Stimulated activated memory B cell treated with anti-CD40 and anti-IgM and Interleukin-4, amounts not matched to agents 10 μg/mL and 1 μg/mL and 100 μg/mL, for 72 hours (primary cell): Measurements from ENCODE around the gene FKBP15.

Experiments used
- ATAC-seq: fragments of 150-1000 bp; cut with Tn5 transposase; 2 replicates; pipeline ENCODE4 v1.10.0; 2021
- H3K27ac Mint-ChIP-seq: one replicate; pipeline ENCODE4 v1.8.0; 2022; ENCODE audit warnings: mild to moderate bottlenecking, mixed read lengths
- H3K27me3 Mint-ChIP-seq: one replicate; pipeline ENCODE4 v1.8.0; 2022; ENCODE audit warnings: mixed read lengths
- H3K36me3 Mint-ChIP-seq: one replicate; pipeline ENCODE4 v1.8.0; 2022; ENCODE audit warnings: mixed read lengths
- H3K4me1 Mint-ChIP-seq: one replicate; pipeline ENCODE4 v1.8.0; 2022; ENCODE audit warnings: mixed read lengths
- H3K4me3 Mint-ChIP-seq: one replicate; pipeline ENCODE4 v1.8.0; 2022; ENCODE audit warnings: mild to moderate bottlenecking, moderate library complexity, mixed read lengths
- H3K9me3 Mint-ChIP-seq: one replicate; pipeline ENCODE4 v1.8.0; 2022; ENCODE audit warnings: mixed read lengths

The FKBP15 gene

GRCh38 chr9:113219186-113219936 lies 1.7 kb downstream of the FKBP15 start:
- Mint-ChIP-seq H3K36me3 (peaks cover 9% of the 10 kb centered on the region), H3K27ac (peak overlapping the region; percentile 82), H3K9me3 (no peaks in the 10 kb centered on the region), H3K27me3 (no peaks in the 10 kb centered on the region), H3K4me1 (peaks cover 49% of the 10 kb centered on the region), H3K4me3 (peak overlapping the region; percentile 93)
- peak; percentile 57 for ATAC-seq

- Mint-ChIP-seq H3K36me3 (peaks cover 29% of the 10 kb centered on the region), H3K9me3 (no peaks in the 10 kb centered on the region), H3K4me1 (peaks cover 45% of the 10 kb centered on the region), H3K27me3 (no peaks in the 10 kb centered on the region), H3K27ac (no peak overlapping the region), H3K4me3 (no peak overlapping the region)
- no peak for ATAC-seq
Measured at GRCh38 chr9:113216406-113216805, 4.7 kb downstream of the FKBP15 start.

GRCh38 chr9:113215132-113215531 lies 5.9 kb downstream of the FKBP15 start:
- Mint-ChIP-seq H3K36me3 (peaks cover 42% of the 10 kb centered on the region), H3K9me3 (no peaks in the 10 kb centered on the region), H3K27me3 (no peaks in the 10 kb centered on the region), H3K4me3 (no peak overlapping the region), H3K4me1 (peaks cover 39% of the 10 kb centered on the region), H3K27ac (peak overlapping the region; percentile 70)
- no peak for ATAC-seq

GRCh38 chr9:113210815-113211214 lies 10.3 kb downstream of the FKBP15 start:
- no peaks in the 10 kb centered on the region for H3K27me3 Mint-ChIP-seq
- peaks cover 26% of the 10 kb centered on the region for H3K4me1 Mint-ChIP-seq
- peaks cover 74% of the 10 kb centered on the region for H3K36me3 Mint-ChIP-seq
- H3K27ac Mint-ChIP-seq = peak overlapping the region; percentile 59
- no peak for ATAC-seq
- H3K4me3 Mint-ChIP-seq = no peak overlapping the region
- no peaks in the 10 kb centered on the region for H3K9me3 Mint-ChIP-seq

DNA sequence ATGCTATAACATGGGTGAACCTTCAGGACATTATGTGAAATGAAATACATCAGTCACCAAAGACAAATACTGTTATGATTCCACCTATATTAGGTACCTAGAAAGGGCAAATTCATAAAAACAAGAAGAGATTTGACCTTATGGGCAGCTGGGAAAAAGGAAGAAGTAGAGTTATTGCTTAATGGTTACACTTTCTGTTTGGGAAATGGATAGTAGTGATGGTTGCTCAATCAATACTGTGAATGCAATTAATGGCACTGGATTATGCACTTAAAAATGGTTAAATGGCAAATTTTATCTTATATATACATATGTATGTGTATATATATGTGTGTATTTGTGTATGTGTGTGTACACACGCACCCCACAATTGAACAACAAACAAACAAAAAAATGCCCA lies 15.2 kb downstream of the FKBP15 start:
- no peaks in the 10 kb centered on the region for H3K27me3 Mint-ChIP-seq
- H3K9me3 Mint-ChIP-seq = no peaks in the 10 kb centered on the region
- H3K4me3 Mint-ChIP-seq = no peak overlapping the region
- peaks cover 68% of the 10 kb centered on the region for H3K36me3 Mint-ChIP-seq
- no peak overlapping the region for H3K27ac Mint-ChIP-seq
- peaks cover 7% of the 10 kb centered on the region for H3K4me1 Mint-ChIP-seq
- no peak for ATAC-seq

- Mint-ChIP-seq H3K27me3 (no peaks in the 10 kb centered on the region), H3K27ac (no peak overlapping the region), H3K4me1 (peaks cover 7% of the 10 kb centered on the region), H3K9me3 (no peaks in the 10 kb centered on the region), H3K4me3 (no peak overlapping the region), H3K36me3 (peaks cover 63% of the 10 kb centered on the region)
- no peak for ATAC-seq
Measured at GRCh38 chr9:113205432-113205831, 15.6 kb downstream of the FKBP15 start.

DNA sequence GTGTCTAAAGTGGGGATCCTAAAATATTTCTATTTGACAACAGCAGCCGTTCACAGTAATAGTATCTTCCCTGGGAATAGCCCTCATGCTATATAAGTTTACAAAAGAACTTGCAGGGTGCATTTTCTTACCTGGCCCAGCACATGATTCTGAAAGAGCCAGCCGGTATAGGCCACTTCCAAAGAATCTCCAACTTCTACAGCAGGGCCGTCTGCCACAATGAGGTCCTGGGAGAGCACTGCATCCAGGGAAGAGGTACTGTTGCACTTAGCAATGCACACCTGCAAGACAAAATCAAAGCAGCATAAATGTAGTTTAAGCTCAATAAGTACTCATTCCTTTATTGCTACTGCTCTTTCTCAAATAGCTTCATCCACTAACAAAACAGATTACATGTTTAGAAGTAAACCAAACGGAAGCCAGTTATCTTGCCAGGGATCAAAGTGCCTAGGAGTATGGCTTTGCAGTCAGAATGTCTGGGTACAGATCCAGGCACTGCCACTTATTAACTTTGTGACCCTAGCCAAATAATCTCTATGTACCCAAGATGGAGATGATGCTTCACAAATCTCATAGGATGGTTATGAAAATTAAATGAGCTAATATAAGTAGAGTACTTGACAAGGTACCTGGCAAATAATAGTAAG lies 21.3 kb downstream of the FKBP15 start:
- Mint-ChIP-seq H3K36me3 (peaks cover 67% of the 10 kb centered on the region), H3K27ac (no peak overlapping the region), H3K27me3 (no peaks in the 10 kb centered on the region), H3K4me1 (no peaks in the 10 kb centered on the region), H3K4me3 (no peak overlapping the region), H3K9me3 (no peaks in the 10 kb centered on the region)
- no peak for ATAC-seq

DNA sequence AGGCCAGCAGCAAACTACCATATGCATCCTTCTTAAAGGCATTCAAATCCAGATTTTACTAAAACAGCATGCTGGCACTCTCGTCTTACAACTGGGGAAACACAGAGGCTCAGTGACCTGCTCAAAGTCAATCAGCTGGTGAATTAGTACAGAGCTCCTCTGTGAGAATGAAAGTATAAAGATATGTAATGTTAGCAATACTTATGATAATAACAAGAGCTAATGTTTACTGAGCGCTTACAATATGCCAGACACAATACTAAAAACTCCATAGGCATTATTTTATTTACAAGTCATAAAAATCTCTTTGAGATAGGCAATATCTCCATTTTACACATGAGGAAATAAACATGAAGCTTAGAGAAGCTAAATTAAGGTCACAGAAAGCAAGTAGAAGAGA lies 28.6 kb downstream of the FKBP15 start:
- H3K27me3 Mint-ChIP-seq = no peaks in the 10 kb centered on the region
- no peaks in the 10 kb centered on the region for H3K4me1 Mint-ChIP-seq
- no peak overlapping the region for H3K4me3 Mint-ChIP-seq
- no peak overlapping the region for H3K27ac Mint-ChIP-seq
- peaks cover 53% of the 10 kb centered on the region for H3K36me3 Mint-ChIP-seq
- H3K9me3 Mint-ChIP-seq = no peaks in the 10 kb centered on the region
- ATAC-seq = no peak

GRCh38 chr9:113187929-113188595 lies 33.0 kb downstream of the FKBP15 start:
- Mint-ChIP-seq H3K27me3 (no peaks in the 10 kb centered on the region), H3K9me3 (no peaks in the 10 kb centered on the region), H3K4me3 (no peak overlapping the region), H3K4me1 (no peaks in the 10 kb centered on the region), H3K27ac (no peak overlapping the region), H3K36me3 (peaks cover 68% of the 10 kb centered on the region)
- no peak for ATAC-seq

- no peak for ATAC-seq
- H3K27ac Mint-ChIP-seq = no peak overlapping the region
- H3K27me3 Mint-ChIP-seq = no peaks in the 10 kb centered on the region
- H3K4me3 Mint-ChIP-seq = no peak overlapping the region
- H3K36me3 Mint-ChIP-seq = peaks cover 79% of the 10 kb centered on the region
- H3K9me3 Mint-ChIP-seq = no peaks in the 10 kb centered on the region
- H3K4me1 Mint-ChIP-seq = no peaks in the 10 kb centered on the region
Measured at GRCh38 chr9:113186137-113186755, 34.8 kb downstream of the FKBP15 start.

DNA sequence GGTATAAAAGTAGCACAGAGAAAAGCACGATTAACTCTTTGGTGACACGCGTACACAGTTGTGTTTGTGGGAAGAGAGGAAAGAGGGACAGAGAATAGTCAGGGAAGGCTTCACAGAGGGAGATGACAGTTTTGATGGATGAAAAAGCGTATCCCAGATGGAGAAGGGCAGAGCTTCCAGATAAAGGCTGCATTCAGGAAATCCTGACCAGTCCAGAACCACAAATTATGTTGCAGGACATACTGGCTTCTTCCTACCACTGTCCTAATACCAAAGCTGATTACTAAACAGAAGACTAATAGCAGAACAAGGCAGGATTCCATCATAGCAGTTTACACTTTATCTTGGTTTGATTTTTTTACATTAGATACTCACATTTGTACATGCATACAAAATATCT lies 35.8 kb downstream of the FKBP15 start:
- no peaks in the 10 kb centered on the region for H3K27me3 Mint-ChIP-seq
- H3K9me3 Mint-ChIP-seq = no peaks in the 10 kb centered on the region
- H3K4me3 Mint-ChIP-seq = no peak overlapping the region
- no peaks in the 10 kb centered on the region for H3K4me1 Mint-ChIP-seq
- peaks cover 81% of the 10 kb centered on the region for H3K36me3 Mint-ChIP-seq
- no peak for ATAC-seq
- H3K27ac Mint-ChIP-seq = no peak overlapping the region

DNA sequence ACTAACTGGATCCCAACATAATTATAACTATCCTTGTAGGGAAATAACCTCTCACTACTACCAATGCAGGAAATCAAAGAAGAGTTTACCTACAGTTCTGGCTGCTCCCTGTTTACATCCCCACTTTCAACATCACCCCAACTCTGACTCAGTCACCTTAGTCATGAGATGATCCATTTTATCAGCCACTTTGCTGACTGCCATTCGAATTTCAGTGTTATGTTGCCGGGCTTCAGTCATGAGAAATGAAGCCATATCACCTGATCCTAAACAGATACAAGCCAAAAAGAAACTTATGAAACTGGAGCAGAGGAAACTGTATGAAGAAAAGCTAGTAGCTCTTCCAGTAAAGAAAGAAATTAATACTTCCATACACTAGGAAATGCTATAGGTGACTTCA lies 36.5 kb downstream of the FKBP15 start:
- no peak overlapping the region for H3K4me3 Mint-ChIP-seq
- H3K27me3 Mint-ChIP-seq = no peaks in the 10 kb centered on the region
- H3K27ac Mint-ChIP-seq = no peak overlapping the region
- peaks cover 81% of the 10 kb centered on the region for H3K36me3 Mint-ChIP-seq
- ATAC-seq = no peak
- H3K4me1 Mint-ChIP-seq = no peaks in the 10 kb centered on the region
- no peaks in the 10 kb centered on the region for H3K9me3 Mint-ChIP-seq

GRCh38 chr9:113183956-113184488 lies 37.1 kb downstream of the FKBP15 start:
- no peaks in the 10 kb centered on the region for H3K4me1 Mint-ChIP-seq
- peaks cover 85% of the 10 kb centered on the region for H3K36me3 Mint-ChIP-seq
- H3K27ac Mint-ChIP-seq = no peak overlapping the region
- no peaks in the 10 kb centered on the region for H3K27me3 Mint-ChIP-seq
- no peak for ATAC-seq
- H3K4me3 Mint-ChIP-seq = no peak overlapping the region
- H3K9me3 Mint-ChIP-seq = no peaks in the 10 kb centered on the region

GRCh38 chr9:113181165-113181564 lies 39.9 kb downstream of the FKBP15 start:
- ATAC-seq = no peak
- Mint-ChIP-seq H3K27ac (no peak overlapping the region), H3K36me3 (peaks cover 90% of the 10 kb centered on the region)

GRCh38 chr9:113179839-113180238 lies 41.2 kb downstream of the FKBP15 start:
- Mint-ChIP-seq H3K36me3 (peaks cover 88% of the 10 kb centered on the region), H3K4me1 (no peaks in the 10 kb centered on the region), H3K27ac (no peak overlapping the region), H3K9me3 (no peaks in the 10 kb centered on the region), H3K27me3 (no peaks in the 10 kb centered on the region), H3K4me3 (no peak overlapping the region)
- no peak for ATAC-seq

More at GRCh38 chr9:113181165-113181564, 39.9 kb downstream of the FKBP15 start:
- H3K27me3 Mint-ChIP-seq = no peaks in the 10 kb centered on the region
- H3K9me3 Mint-ChIP-seq = no peaks in the 10 kb centered on the region
- H3K4me3 Mint-ChIP-seq = no peak overlapping the region
- no peaks in the 10 kb centered on the region for H3K4me1 Mint-ChIP-seq
